Measurements from ENCODE around the gene KCNK3.

Gene KCNK3

GRCh38 chr2:26692279-26692896, at the start of gene KCNK3:
Gene KCNK3 (plus strand): TSS chr2:26692722. CDS start chr2:26692876, 154 bp downstream.
- Mint-ChIP-seq H3K36me3 (ENCODE audit: low read depth) (no peaks in the 10 kb centered on the region), H3K4me3 (peak within 1 kb of the TSS; percentile 35)

GRCh38 chr2:26644188-26644835, 48.2 kb upstream of the KCNK3 start:
- no peak for DNase-seq
- H3K27ac Mint-ChIP-seq, result no peak overlapping the region
- H3K36me3 Mint-ChIP-seq (ENCODE audit: low read depth), result no peaks in the 10 kb centered on the region
- H3K27me3 Mint-ChIP-seq, result peaks cover 57% of the 10 kb centered on the region
- no peak overlapping the region for H3K4me3 Mint-ChIP-seq
- H3K9me3 Mint-ChIP-seq, result no peaks in the 10 kb centered on the region
- no peaks in the 10 kb centered on the region for H3K4me1 Mint-ChIP-seq (ENCODE audit: low read depth)

More at GRCh38 chr2:26692279-26692896, at the start of gene KCNK3:
- Mint-ChIP-seq H3K27me3 (peaks cover 87% of the 10 kb centered on the region), H3K4me1 (ENCODE audit: low read depth) (peaks cover 7% of the 10 kb centered on the region), H3K27ac (no peak within 1 kb of the TSS), H3K9me3 (no peaks in the 10 kb centered on the region)
- DNase-seq, result peak; percentile 60

- no peaks in the 10 kb centered on the region for H3K4me1 Mint-ChIP-seq (ENCODE audit: low read depth)
Measured at GRCh38 chr2:26645762-26646161, 46.8 kb upstream of the KCNK3 start.

GRCh38 chr2:26646986-26647672, 45.4 kb upstream of the KCNK3 start:
- Mint-ChIP-seq H3K9me3 (no peaks in the 10 kb centered on the region), H3K4me1 (ENCODE audit: low read depth) (no peaks in the 10 kb centered on the region), H3K4me3 (no peak overlapping the region), H3K27ac (no peak overlapping the region), H3K36me3 (ENCODE audit: low read depth) (no peaks in the 10 kb centered on the region), H3K27me3 (peaks cover 51% of the 10 kb centered on the region)
- peak; percentile 14 for DNase-seq

More at GRCh38 chr2:26645762-26646161, 46.8 kb upstream of the KCNK3 start:
- no peaks in the 10 kb centered on the region for H3K9me3 Mint-ChIP-seq
- no peak overlapping the region for H3K4me3 Mint-ChIP-seq
- no peak for DNase-seq
- H3K27ac Mint-ChIP-seq, result no peak overlapping the region
- no peaks in the 10 kb centered on the region for H3K36me3 Mint-ChIP-seq (ENCODE audit: low read depth)
- H3K27me3 Mint-ChIP-seq, result peaks cover 57% of the 10 kb centered on the region

GRCh38 chr2:26647981-26648380, 44.5 kb upstream of the KCNK3 start:
- DNase-seq, result no peak
- Mint-ChIP-seq H3K27ac (no peak overlapping the region), H3K4me1 (ENCODE audit: low read depth) (no peaks in the 10 kb centered on the region), H3K36me3 (ENCODE audit: low read depth) (no peaks in the 10 kb centered on the region), H3K27me3 (peaks cover 43% of the 10 kb centered on the region), H3K4me3 (no peak overlapping the region), H3K9me3 (no peaks in the 10 kb centered on the region)

GRCh38 chr2:26648516-26648915, 44.0 kb upstream of the KCNK3 start:
- DNase-seq, result no peak
- H3K27me3 Mint-ChIP-seq, result peaks cover 41% of the 10 kb centered on the region
- H3K36me3 Mint-ChIP-seq (ENCODE audit: low read depth), result no peaks in the 10 kb centered on the region
- no peaks in the 10 kb centered on the region for H3K4me1 Mint-ChIP-seq (ENCODE audit: low read depth)
- H3K27ac Mint-ChIP-seq, result no peak overlapping the region
- H3K4me3 Mint-ChIP-seq, result no peak overlapping the region
- H3K9me3 Mint-ChIP-seq, result no peaks in the 10 kb centered on the region

GRCh38 chr2:26649322-26649721, 43.2 kb upstream of the KCNK3 start:
- no peaks in the 10 kb centered on the region for H3K4me1 Mint-ChIP-seq (ENCODE audit: low read depth)
- H3K4me3 Mint-ChIP-seq, result no peak overlapping the region
- peaks cover 37% of the 10 kb centered on the region for H3K27me3 Mint-ChIP-seq
- no peaks in the 10 kb centered on the region for H3K9me3 Mint-ChIP-seq
- no peak overlapping the region for H3K27ac Mint-ChIP-seq
- no peak for DNase-seq
- H3K36me3 Mint-ChIP-seq (ENCODE audit: low read depth), result no peaks in the 10 kb centered on the region

GRCh38 chr2:26649992-26650712, 42.4 kb upstream of the KCNK3 start:
- no peaks in the 10 kb centered on the region for H3K9me3 Mint-ChIP-seq
- DNase-seq, result peak; percentile 6
- H3K4me1 Mint-ChIP-seq (ENCODE audit: low read depth), result no peaks in the 10 kb centered on the region
- H3K27ac Mint-ChIP-seq, result no peak overlapping the region
- peaks cover 31% of the 10 kb centered on the region for H3K27me3 Mint-ChIP-seq
- H3K4me3 Mint-ChIP-seq, result no peak overlapping the region
- no peaks in the 10 kb centered on the region for H3K36me3 Mint-ChIP-seq (ENCODE audit: low read depth)

- Mint-ChIP-seq H3K9me3 (no peaks in the 10 kb centered on the region), H3K27me3 (peaks cover 24% of the 10 kb centered on the region), H3K36me3 (ENCODE audit: low read depth) (no peaks in the 10 kb centered on the region), H3K4me1 (ENCODE audit: low read depth) (no peaks in the 10 kb centered on the region), H3K4me3 (no peak overlapping the region), H3K27ac (no peak overlapping the region)
- peak; percentile 1 for DNase-seq
Measured at GRCh38 chr2:26650713-26651469, 41.6 kb upstream of the KCNK3 start.

GRCh38 chr2:26651470-26651771, 41.1 kb upstream of the KCNK3 start:
- Mint-ChIP-seq H3K36me3 (ENCODE audit: low read depth) (no peaks in the 10 kb centered on the region), H3K4me1 (ENCODE audit: low read depth) (no peaks in the 10 kb centered on the region)

GRCh38 chr2:26651799-26652198, 40.7 kb upstream of the KCNK3 start:
- no peaks in the 10 kb centered on the region for H3K4me1 Mint-ChIP-seq (ENCODE audit: low read depth)
- peaks cover 16% of the 10 kb centered on the region for H3K27me3 Mint-ChIP-seq

More at GRCh38 chr2:26651470-26651771, 41.1 kb upstream of the KCNK3 start:
- DNase-seq, result no peak
- H3K27me3 Mint-ChIP-seq, result peaks cover 19% of the 10 kb centered on the region
- H3K9me3 Mint-ChIP-seq, result no peaks in the 10 kb centered on the region
- H3K4me3 Mint-ChIP-seq, result no peak overlapping the region
- no peak overlapping the region for H3K27ac Mint-ChIP-seq

GRCh38 chr2:26652361-26653041, 40.0 kb upstream of the KCNK3 start:
- no peaks in the 10 kb centered on the region for H3K4me1 Mint-ChIP-seq (ENCODE audit: low read depth)
- peaks cover 2% of the 10 kb centered on the region for H3K9me3 Mint-ChIP-seq
- H3K36me3 Mint-ChIP-seq (ENCODE audit: low read depth), result no peaks in the 10 kb centered on the region
- no peak overlapping the region for H3K4me3 Mint-ChIP-seq
- H3K27me3 Mint-ChIP-seq, result peaks cover 20% of the 10 kb centered on the region
- DNase-seq, result no peak
- H3K27ac Mint-ChIP-seq, result no peak overlapping the region

More at GRCh38 chr2:26651799-26652198, 40.7 kb upstream of the KCNK3 start:
- no peak overlapping the region for H3K27ac Mint-ChIP-seq
- no peaks in the 10 kb centered on the region for H3K9me3 Mint-ChIP-seq
- H3K36me3 Mint-ChIP-seq (ENCODE audit: low read depth), result no peaks in the 10 kb centered on the region
- no peak for DNase-seq
- no peak overlapping the region for H3K4me3 Mint-ChIP-seq

- no peak for DNase-seq
- no peaks in the 10 kb centered on the region for H3K36me3 Mint-ChIP-seq (ENCODE audit: low read depth)
- H3K27ac Mint-ChIP-seq, result no peak overlapping the region
- no peaks in the 10 kb centered on the region for H3K4me1 Mint-ChIP-seq (ENCODE audit: low read depth)
- peaks cover 24% of the 10 kb centered on the region for H3K27me3 Mint-ChIP-seq
- H3K4me3 Mint-ChIP-seq, result no peak overlapping the region
- H3K9me3 Mint-ChIP-seq, result peaks cover 2% of the 10 kb centered on the region
Measured at GRCh38 chr2:26653207-26654060, 39.1 kb upstream of the KCNK3 start.
